GM19099 (cell line): Measurements from ENCODE around the gene ZFAND4.

ENCODE experiments used
- POLR2A ChIP-seq: IDR thresholded peaks from 3 replicates; pipeline ENCODE4 v1.6.1; 2011; ENCODE audit warnings: low read depth; ENCODE audit not compliant: insufficient read length; ENCODE audit errors: extremely low read depth

The ZFAND4 gene

DNA sequence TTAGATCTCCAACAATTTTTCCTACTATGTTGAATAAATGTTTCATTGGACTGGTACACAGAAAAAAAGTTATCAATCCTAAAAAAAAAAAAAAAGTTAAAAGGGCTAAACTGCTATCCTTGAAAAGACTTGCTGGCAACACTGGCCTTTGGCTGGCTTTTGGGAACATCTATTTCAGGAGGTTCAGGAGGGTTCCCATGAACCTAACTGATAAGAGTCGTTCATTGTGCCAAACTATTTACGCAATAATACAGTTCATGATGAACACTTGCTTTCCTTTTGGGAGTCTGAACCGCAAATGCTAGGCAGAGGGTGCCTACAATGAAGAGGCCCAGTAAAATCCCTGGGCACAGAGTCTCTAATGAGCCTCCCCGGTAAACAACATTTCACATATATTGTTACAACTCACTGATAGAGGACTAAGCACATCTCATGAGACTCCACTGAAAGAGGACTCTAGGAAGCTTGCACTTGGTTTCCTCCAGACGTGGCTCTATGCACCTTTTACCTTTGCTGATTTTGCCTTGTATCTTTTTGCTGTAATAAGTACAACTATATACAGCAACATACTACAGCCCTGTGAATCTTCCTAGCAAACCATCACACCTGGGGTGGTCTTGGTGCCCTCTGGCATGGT lies 45.0 kb downstream of the ZFAND4 start:
- no peak for TF ChIP-seq POLR2A

- TF ChIP-seq POLR2A = no peak
Measured at GRCh38 chr10:45625879-45626278, 46.7 kb downstream of the ZFAND4 start.

DNA sequence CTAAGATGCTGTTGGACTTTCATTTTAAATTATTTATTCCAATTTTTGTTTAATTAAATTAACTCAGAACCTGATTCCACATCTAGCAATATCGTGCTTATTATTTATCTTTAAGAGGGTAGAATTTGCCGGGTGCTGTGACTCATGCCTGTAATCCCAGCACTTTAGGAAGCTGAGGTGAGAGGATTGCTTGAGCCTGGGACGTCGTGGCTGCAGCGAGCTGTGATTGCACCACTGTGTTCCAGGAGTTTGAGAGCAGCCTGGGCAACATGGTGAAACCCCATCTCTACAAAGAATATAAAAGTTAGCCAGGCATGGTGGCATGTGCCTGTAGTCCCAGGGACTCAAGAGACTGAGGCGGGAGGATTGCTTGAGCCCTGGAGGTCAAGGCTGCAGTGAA lies 47.8 kb downstream of the ZFAND4 start:
- no peak for TF ChIP-seq POLR2A

- TF ChIP-seq POLR2A = no peak
Measured at GRCh38 chr10:45614869-45615268, 57.7 kb downstream of the ZFAND4 start.

GRCh38 chr10:45612741-45613140 lies 59.8 kb downstream of the ZFAND4 start:
- TF ChIP-seq POLR2A = no peak

- TF ChIP-seq POLR2A = no peak
Measured at GRCh38 chr10:45608052-45608451, 64.5 kb downstream of the ZFAND4 start.

DNA sequence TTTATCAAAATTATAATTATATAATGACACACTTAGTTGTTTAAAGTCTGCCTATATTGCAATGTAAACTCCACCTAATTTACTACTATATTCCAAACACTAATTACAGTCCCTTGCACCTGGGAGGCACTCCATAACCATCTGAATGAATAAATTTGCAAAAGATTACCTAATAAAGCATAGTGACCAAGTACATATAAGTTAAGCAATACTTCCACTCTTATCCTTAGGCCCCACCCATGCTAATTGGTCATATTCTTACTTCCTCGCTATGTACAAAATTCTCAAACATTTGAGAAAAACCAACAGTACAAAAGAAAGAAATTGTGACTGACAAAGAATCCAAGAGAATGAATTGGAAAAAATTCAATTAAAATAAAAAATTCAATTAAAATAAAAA lies 65.3 kb downstream of the ZFAND4 start:
- TF ChIP-seq POLR2A = no peak

DNA sequence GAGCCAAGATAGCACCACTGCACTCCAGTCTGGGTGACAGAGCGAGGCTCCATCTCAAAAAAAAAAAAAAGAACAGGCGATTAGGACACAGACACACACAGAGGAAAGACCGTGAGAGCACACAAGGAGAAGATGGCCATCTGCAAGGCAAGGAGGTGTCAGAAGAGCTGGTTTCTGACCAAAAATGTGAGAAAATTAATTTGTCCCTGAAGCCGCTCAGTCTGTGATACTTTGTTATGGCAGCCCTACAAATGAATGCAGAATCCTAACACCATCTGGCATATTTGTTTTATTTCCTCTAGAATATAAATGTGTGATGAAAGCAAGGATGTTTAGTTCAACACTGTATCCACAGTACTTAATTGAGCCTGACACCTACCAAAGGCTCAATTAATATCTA lies 69.7 kb downstream of the ZFAND4 start:
- no peak for TF ChIP-seq POLR2A

GRCh38 chr10:45602082-45602730 lies 70.4 kb downstream of the ZFAND4 start:
- no peak for TF ChIP-seq POLR2A

DNA sequence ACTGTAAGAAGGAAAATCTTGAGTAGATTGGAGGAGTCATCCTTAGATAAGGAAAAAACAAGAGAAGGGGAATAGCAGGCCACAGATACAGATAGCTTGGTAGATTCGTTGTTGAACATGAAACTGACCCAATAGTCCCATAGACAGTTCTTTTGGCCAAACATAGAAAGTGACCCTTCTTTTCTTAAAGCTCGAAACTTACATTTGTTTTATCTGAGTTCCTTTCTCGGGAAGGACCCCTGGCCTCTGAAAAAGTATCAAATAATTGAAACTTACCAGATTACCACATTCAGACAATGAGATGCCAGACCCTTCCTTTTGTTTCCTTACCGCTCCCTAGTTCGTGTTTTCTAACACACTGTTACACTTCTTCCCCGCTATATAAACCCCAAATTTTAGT lies 72.9 kb downstream of the ZFAND4 start:
- no peak for TF ChIP-seq POLR2A

DNA sequence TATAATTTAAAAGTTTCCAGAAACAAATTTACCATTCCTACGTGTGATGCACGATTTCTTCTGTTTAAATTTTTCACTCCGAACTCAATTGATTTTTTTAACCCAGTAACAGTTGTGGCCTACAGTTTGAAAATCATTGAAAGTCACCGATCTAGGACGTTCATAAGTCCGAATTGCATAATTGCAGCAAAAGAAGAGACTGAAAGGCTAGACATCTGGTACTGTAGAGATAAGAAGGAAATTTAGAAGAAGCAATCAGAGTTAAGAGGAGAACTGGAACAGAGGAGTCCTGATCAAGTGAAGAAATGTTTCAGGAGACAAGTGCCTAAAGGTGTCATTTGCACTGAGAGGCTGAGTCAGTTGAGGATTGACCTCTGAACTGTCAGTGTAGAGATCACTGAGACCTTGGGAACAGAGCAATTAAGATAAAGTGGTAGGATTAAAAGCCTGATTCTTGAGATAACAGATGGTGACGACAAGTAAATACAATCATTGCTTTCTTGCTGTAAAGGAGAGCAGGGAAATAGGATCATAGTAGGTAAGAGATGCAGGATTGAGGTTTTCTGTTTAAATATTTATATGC lies 73.5 kb downstream of the ZFAND4 start:
- no peak for TF ChIP-seq POLR2A

DNA sequence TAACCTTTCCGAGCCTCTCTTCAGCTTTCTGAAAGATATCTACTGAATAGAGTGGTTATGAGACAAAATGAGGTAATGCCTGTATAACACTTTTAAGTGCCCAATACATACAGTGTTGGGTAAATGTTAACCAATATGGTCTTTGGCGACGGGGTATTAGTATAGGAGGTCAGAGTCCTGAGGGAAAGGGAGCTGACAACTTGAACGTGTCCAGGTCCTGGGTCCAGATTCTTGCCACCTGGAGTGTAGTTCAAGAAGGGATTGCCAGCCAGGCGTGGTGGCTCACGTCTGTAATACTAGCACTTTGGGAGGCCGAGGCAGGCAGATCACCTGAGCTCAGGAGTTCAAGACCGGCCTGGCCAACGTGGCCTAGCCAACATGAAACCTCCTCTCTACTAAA lies 76.0 kb downstream of the ZFAND4 start:
- TF ChIP-seq POLR2A = no peak

DNA sequence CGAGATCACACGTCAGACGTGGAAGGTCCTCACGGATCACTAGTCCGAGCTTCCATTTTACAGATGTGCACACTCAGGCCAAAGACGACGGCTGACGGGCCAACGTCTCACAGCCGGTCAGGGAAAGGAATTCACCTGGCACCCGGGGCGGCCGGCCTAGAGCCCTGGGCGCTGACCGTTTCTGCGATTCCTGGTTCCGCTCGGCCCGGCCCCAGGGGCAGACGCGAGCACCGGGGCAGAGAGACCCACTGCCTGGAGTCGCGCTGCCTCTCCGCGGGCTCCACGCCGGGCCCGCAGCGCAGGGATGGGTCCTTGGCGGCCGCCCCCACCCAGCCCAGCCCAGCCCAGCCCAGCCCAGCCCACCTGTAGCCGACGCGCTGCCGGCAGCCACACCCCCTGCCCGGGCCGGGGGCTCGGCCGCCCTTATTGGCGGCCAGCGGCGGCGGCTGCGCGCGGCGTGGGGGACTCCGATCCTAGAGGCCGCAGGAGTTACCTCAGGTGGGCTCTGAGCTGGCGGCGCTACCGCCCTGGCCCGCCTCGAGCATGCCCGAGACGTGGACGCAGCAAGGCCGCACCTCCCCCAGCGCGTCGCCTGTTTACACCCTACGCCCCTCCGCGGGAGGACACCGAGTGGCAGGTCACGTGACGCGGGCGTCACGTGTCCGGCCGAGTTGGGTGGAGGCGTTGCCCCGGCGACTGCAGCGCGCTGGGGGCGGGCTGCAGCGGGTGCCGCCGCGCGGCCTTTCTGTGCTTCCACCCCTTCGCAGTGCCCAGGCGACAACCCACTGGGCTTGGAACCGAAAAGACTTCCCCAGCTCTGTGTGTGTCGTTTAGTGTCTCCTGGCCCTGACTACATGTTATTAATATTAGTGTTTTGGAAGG lies 78.1 kb downstream of the ZFAND4 start:
- peak; percentile 45 for TF ChIP-seq POLR2A

- TF ChIP-seq POLR2A = no peak
Measured at GRCh38 chr10:45593938-45594275, 78.7 kb downstream of the ZFAND4 start.

DNA sequence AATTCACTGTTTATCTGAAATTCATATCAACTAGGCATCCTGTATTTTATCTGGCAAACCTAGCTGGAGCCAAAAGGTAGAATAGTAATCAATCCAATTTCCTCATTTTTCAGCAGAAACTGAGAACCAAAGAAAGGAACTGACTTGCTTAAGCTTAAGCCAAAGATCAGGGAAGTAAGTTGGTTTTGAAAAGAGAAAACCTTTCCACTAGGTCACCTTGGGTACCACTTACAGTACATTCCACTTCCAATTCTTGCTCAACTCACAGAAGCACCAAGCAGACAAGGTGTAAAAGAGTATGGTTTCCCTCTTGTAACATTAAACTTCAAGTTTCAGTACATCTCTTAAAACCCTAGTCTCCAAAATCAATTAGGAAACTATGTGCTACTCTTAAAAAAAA lies 79.6 kb downstream of the ZFAND4 start:
- TF ChIP-seq POLR2A = no peak

GRCh38 chr10:45592432-45592831 lies 80.1 kb downstream of the ZFAND4 start:
- TF ChIP-seq POLR2A = no peak

- no peak for TF ChIP-seq POLR2A
Measured at GRCh38 chr10:45591280-45591679, 81.3 kb downstream of the ZFAND4 start.

- TF ChIP-seq POLR2A = no peak
Measured at GRCh38 chr10:45589868-45590267, 82.7 kb downstream of the ZFAND4 start.
